Gastroesophageal sphincter (tissue), 4 donors: Measurements from ENCODE around the gene ANAPC7. TPM values are rescaled to one million over a fixed set of nuclear protein-coding genes. Genes with fewer than 3 reads are reported as not detected.

Source experiments
- ATAC-seq: fragments of 150-250 bp; one replicate; pipeline ENCODE4 v1.9.1; 2016; ENCODE audit warnings: mild to moderate bottlenecking, moderate library complexity
- H3K27ac ChIP-seq, 4 donors: fragments of 200-600 bp; sonication (generic) in 3 of 4; 1 replicate in 3 of 4; 2 replicates in 1 of 4; pipeline ENCODE4 v1.5.1; 2016 to 2019
- H3K27me3 ChIP-seq: fragments of 200-600 bp; sonication (generic); one replicate; pipeline ENCODE4 v1.5.1; 2019
- H3K36me3 ChIP-seq, 2 donors: fragments of 200-600 bp; sonication (generic); one replicate each; pipeline ENCODE4 v1.5.1; 2019; ENCODE audit warnings: control low read depth in 1 of 2
- H3K4me1 ChIP-seq, 3 donors: fragments of 200-600 bp; sonication (generic); 1 replicate in 2 of 3; 2 replicates in 1 of 3; pipeline ENCODE4 v1.5.1; 2016 to 2019; ENCODE audit warnings: control low read depth in 2 of 3
- H3K4me3 ChIP-seq, 2 donors: fragments of 200-600 bp; sonication (generic); one replicate each; pipeline ENCODE4 v1.5.1; 2019; ENCODE audit warnings: mild to moderate bottlenecking in 1 of 2, moderate library complexity in 1 of 2
- H3K9me3 ChIP-seq, 3 donors: fragments of 200-600 bp; sonication (generic); one replicate each; pipeline ENCODE4 v1.5.1; 2017 to 2019; ENCODE audit warnings: control low read depth in 2 of 3
- EP300 ChIP-seq: sonication (generic); formaldehyde crosslinking; IDR thresholded peaks from one replicate; pipeline ENCODE4 v1.6.1; 2017; ENCODE audit warnings: antibody characterized with exemption, mild to moderate bottlenecking
- POLR2A ChIP-seq, 2 donors: fragments of 450-650 bp; IDR thresholded peaks; one replicate each; pipeline ENCODE4 v1.6.1; 2017; ENCODE audit warnings: antibody characterized with exemption in 2 of 2, mild to moderate bottlenecking in 2 of 2, moderate library complexity in 1 of 2
- POLR2AphosphoS5 ChIP-seq: sonication (generic); formaldehyde crosslinking; IDR thresholded peaks from one replicate; pipeline ENCODE4 v1.6.1; 2017; ENCODE audit warnings: antibody characterized with exemption
- WGBS, 2 donors: methylation state at CpG; one replicate each; pipeline ENCODE4 v1.1.5; 2018; ENCODE audit warnings: low coverage in 1 of 2; 5-methylcytosine and 5-hydroxymethylcytosine counted together
- small RNA-seq, 4 donors: library from RNA; depleted of rRNA; stranded (forward); fragments of <200 nt; gene quantifications; one replicate each; pipeline ENCODE3, GENCODE V24; 2016
- total RNA-seq, 4 donors: library from RNA; depleted of rRNA; stranded (reverse); fragments of >200 nt; gene quantifications; one replicate each; pipeline ENCODE4 v1.1.0, GENCODE V29; 2016
- TF ChIP-seq, protein P1 (sequence below), 4 experiments: fragments of 200-600 bp in 2 of 4; fragments of 450-650 bp in 2 of 4; sonication (generic) in 1 of 4; IDR thresholded peaks; one replicate each; pipeline ENCODE4 v1.5.1; 2017 to 2019; ENCODE audit warnings: antibody characterized with exemption in 4 of 4, mild to moderate bottlenecking in 2 of 4, moderate library complexity in 2 of 4

Gene ANAPC7
- total RNA-seq, 4 donors from 2014 or later = 40.4 to 50.1 (median 46.2) TPM

DNA sequence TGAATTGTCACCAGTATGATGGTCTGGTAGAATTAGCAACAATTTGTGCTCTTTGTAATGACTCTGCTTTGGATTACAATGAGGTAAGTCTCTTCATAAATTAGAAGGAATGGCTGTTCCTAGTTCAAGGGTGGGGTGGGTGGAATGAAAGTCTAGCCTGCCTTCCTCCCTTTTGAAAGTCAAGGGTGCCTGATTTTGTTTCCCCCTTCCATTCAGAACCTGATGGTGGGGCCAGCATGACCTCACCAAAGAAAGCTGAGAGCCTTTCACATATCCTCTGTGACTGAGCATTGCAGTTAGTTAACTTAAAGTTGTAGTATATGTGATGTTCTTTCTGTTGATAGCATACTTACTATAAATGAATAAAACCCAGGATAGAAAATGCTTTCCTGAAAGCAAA is 70.3 kb downstream of the ANAPC7 start:
- no peaks in the 10 kb centered on the region for H3K9me3 ChIP-seq
- no peaks in the 10 kb centered on the region for H3K27me3 ChIP-seq
- peaks cover 2 to 82% of the 10 kb centered on the region in 2 donors for H3K36me3 ChIP-seq
- no peak overlapping the region for H3K27ac ChIP-seq
- TF ChIP-seq, protein P1, sequence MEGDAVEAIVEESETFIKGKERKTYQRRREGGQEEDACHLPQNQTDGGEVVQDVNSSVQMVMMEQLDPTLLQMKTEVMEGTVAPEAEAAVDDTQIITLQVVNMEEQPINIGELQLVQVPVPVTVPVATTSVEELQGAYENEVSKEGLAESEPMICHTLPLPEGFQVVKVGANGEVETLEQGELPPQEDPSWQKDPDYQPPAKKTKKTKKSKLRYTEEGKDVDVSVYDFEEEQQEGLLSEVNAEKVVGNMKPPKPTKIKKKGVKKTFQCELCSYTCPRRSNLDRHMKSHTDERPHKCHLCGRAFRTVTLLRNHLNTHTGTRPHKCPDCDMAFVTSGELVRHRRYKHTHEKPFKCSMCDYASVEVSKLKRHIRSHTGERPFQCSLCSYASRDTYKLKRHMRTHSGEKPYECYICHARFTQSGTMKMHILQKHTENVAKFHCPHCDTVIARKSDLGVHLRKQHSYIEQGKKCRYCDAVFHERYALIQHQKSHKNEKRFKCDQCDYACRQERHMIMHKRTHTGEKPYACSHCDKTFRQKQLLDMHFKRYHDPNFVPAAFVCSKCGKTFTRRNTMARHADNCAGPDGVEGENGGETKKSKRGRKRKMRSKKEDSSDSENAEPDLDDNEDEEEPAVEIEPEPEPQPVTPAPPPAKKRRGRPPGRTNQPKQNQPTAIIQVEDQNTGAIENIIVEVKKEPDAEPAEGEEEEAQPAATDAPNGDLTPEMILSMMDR (IDR thresholded peaks at IDR 0.05) = no peak
- TF ChIP-seq EP300 (no peak), POLR2A (IDR thresholded peaks at IDR 0.05) (no peak), POLR2AphosphoS5 (no peak)
- H3K4me3 ChIP-seq = no peak overlapping the region
- no peak for ATAC-seq
- peaks cover 0 to 44% (median 7%) of the 10 kb centered on the region in 3 donors for H3K4me1 ChIP-seq

DNA sequence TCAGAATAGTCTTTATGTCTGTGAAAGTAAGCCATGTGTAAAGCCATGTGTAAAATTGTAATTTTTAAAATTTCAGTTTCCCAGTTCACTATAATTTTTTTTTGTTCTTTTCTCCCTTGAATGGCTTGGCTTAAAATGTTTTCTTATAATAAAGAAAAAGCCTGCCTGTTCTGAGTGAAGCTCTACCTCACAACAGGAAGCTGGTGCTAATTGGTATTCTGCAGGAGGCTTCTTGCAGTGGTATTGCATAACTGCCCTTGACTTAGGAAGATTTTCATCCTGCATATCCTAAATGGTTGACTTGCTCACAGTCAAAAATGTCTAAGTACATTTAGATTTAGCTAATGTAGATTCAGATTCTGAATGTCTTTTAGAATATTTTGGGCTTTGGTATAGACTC is 73.0 kb downstream of the ANAPC7 start:
- H3K36me3 ChIP-seq = peaks cover 2 to 82% of the 10 kb centered on the region in 2 donors
- no peak for ATAC-seq
- H3K27ac ChIP-seq = peak overlapping the region in 2 of 4 donors; percentile 12 to 16
- H3K27me3 ChIP-seq = no peaks in the 10 kb centered on the region
- H3K4me3 ChIP-seq = no peak overlapping the region
- no peaks in the 10 kb centered on the region for H3K9me3 ChIP-seq
- no peak for TF ChIP-seq POLR2AphosphoS5
- TF ChIP-seq POLR2A (IDR thresholded peaks at IDR 0.05) = no peak
- TF ChIP-seq, protein P1 (IDR thresholded peaks at IDR 0.05) = no peak
- TF ChIP-seq EP300 = no peak
- H3K4me1 ChIP-seq = peaks cover 0 to 44% (median 7%) of the 10 kb centered on the region in 3 donors

DNA sequence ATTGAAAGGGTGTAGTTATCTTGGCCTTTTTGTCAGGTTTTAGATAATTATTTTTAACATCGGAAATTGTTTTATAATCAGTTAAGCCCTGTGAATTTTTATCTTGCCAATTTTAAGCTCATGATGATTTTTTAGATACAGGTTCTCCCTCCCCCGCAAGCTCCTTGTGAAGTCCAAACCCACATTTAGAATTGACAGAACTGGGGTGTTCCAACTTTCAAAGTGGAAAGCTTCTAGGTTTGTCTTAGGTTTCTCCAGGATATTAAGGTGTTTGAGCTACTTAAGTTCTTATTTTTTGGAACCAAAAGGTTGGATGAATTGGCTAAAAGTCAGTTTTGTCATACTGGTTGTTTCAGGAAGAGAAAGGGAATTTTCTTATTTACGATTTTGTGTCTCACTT is 73.4 kb downstream of the ANAPC7 start:
- Histone ChIP-seq H3K4me1 (peaks cover 0 to 44% (median 7%) of the 10 kb centered on the region in 3 donors), H3K4me3 (no peak overlapping the region), H3K36me3 (peaks cover 2 to 82% of the 10 kb centered on the region in 2 donors), H3K27ac (peak overlapping the region in 1 of 4 donors; percentile 7), H3K27me3 (no peaks in the 10 kb centered on the region), H3K9me3 (no peaks in the 10 kb centered on the region)
- 37 to 73% methylated on average over 2 to 3 of the region's 3 CpGs for WGBS, 2 donors
- ATAC-seq = no peak
- TF ChIP-seq EP300 = no peak
- no peak for TF ChIP-seq POLR2AphosphoS5
- TF ChIP-seq, protein P1 (IDR thresholded peaks at IDR 0.05) = no peak
- TF ChIP-seq POLR2A (IDR thresholded peaks at IDR 0.05) = no peak

DNA sequence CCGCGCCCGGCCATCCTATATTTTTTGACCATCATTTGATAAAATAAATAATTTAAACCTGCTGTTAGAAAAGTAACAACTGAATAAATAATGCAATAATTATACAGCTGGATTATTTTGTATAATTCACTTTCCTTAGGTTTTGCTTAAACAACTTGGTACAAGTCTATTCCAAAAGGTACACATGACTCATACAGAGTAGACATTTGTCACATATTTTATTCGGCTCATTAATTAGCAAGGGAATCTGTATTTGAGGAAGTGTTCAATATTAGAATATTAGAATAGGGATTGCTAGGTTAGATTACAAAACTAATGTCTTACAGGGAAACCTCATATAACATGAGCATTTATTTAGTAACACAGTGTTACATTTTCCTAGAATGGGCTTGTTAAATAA is 73.8 kb downstream of the ANAPC7 start:
- Histone ChIP-seq H3K9me3 (no peaks in the 10 kb centered on the region), H3K4me1 (peaks cover 0 to 44% (median 7%) of the 10 kb centered on the region in 3 donors), H3K36me3 (peaks cover 2 to 80% of the 10 kb centered on the region in 2 donors), H3K4me3 (no peak overlapping the region), H3K27ac (peak overlapping the region in 1 of 4 donors; percentile 7), H3K27me3 (no peaks in the 10 kb centered on the region)
- WGBS, 2 donors = 83 to 89% methylated on average over 4 of the region's 4 CpGs
- ATAC-seq = no peak
- TF ChIP-seq POLR2A (IDR thresholded peaks at IDR 0.05) (no peak), POLR2AphosphoS5 (no peak), EP300 (no peak)
- TF ChIP-seq, protein P1 (IDR thresholded peaks at IDR 0.05) = no peak

Small RNAs within 50 kb of the gene (small RNA-seq; reads per million reads assigned to genes)
- gene RN7SL769P = 0 reads per million in 4 donors

Other genes starting within 250 kb of the ANAPC7 start
- 100 to 1,000 TPM; 118 to 233 (median 163) TPM for gene ATP2A2, start 122.5 kb downstream of the ANAPC7 start, total RNA-seq
- gene ARPC3, start 46.6 kb upstream of the ANAPC7 start, total RNA-seq = 100 to 1,000 TPM; 147 to 333 (median 310) TPM
- gene GPN3, start 64.5 kb upstream of the ANAPC7 start, total RNA-seq = 10 to 100 TPM; 11.8 to 42.2 (median 21.5) TPM
- gene FAM216A, start 65.1 kb upstream of the ANAPC7 start, total RNA-seq = 1 to 10 TPM; 5.1 to 9.8 (median 6.1) TPM
- gene VPS29, start 98.4 kb upstream of the ANAPC7 start, total RNA-seq = 100 to 1,000 TPM; 101 to 184 (median 159) TPM
- 1 to 10 TPM; 1.1 to 5.1 (median 1.9) TPM for gene RAD9B, start 98.6 kb upstream of the ANAPC7 start, total RNA-seq
- 10 to 100 TPM; 37.5 to 48.6 (median 41.9) TPM for gene PPTC7, start 179.6 kb upstream of the ANAPC7 start, total RNA-seq
- 10 to 100 TPM; 19.4 to 32.5 (median 30.5) TPM for gene TCTN1, start 210.4 kb upstream of the ANAPC7 start, total RNA-seq